HEK293T (cell line): ENCODE results near the gene MS4A4A.

Experiments
- BHLHE40 ChIP-seq: fragments of 450-650 bp; IDR thresholded peaks from 2 replicates; pipeline ENCODE4 v1.6.1; 2016; ENCODE audit warnings: mild to moderate bottlenecking, moderate library complexity, borderline replicate concordance
- FOXK2 ChIP-seq: fragments of 450-650 bp; IDR thresholded peaks from 2 replicates; pipeline ENCODE4 v1.6.1; 2016; ENCODE audit warnings: mild to moderate bottlenecking
- NFRKB ChIP-seq: fragments of 450-650 bp; IDR thresholded peaks from 2 replicates; pipeline ENCODE4 v1.6.1; 2016; ENCODE audit warnings: mild to moderate bottlenecking, moderate library complexity
- SP1 ChIP-seq: fragments of 450-650 bp; IDR thresholded peaks from 2 replicates; pipeline ENCODE4 v1.6.1; 2017
- SUZ12 ChIP-seq: fragments of 450-650 bp; IDR thresholded peaks from 2 replicates; pipeline ENCODE4 v1.6.1; 2016; ENCODE audit warnings: mild to moderate bottlenecking

- TF ChIP-seq SUZ12 (no peak), BHLHE40 (no peak), SP1 (no peak), FOXK2 (no peak), NFRKB (no peak)
These were observed 28.8 kb upstream of the MS4A4A start for GRCh38 chr11:60251485-60252212.
